NCI-H526 treated with DMSO at 0.1 percent for 48 hours (cell line): Measurements from ENCODE around the gene MRPS12.
"Not testable (repeated sequence)": the region's sequence is repeated elsewhere in the genome, so short reads cannot be mapped to it uniquely, and the experiment has no call there.

Source experiments
- DNase-seq: peaks from one replicate; lab custom pipeline; 2025; lab: John Stamatoyannopoulos, UW

MRPS12 gene

GRCh38 chr19:38930776-38931520 is at the start of gene MRPS12:
Gene MRPS12 (plus strand): TSS chr19:38930944. CDS start chr19:38931295, 351 bp downstream.
- DNase-seq = peak; percentile 98

GRCh38 chr19:38883286-38883685 is 47.5 kb upstream of the MRPS12 start:
- DNase-seq = no peak

- DNase-seq = not testable (repeated sequence)
Measured at GRCh38 chr19:38884691-38885090, 46.1 kb upstream of the MRPS12 start.

GRCh38 chr19:38888876-38889275 is 41.9 kb upstream of the MRPS12 start:
- no peak for DNase-seq

GRCh38 chr19:38889803-38890202 is 40.9 kb upstream of the MRPS12 start:
- no peak for DNase-seq

- DNase-seq = no peak
Measured at GRCh38 chr19:38890686-38891085, 40.1 kb upstream of the MRPS12 start.

GRCh38 chr19:38891771-38892170 is 39.0 kb upstream of the MRPS12 start:
- DNase-seq = no peak

- DNase-seq = no peak
Measured at GRCh38 chr19:38892841-38893240, 37.9 kb upstream of the MRPS12 start.

GRCh38 chr19:38893341-38893771 is 37.4 kb upstream of the MRPS12 start:
- DNase-seq = no peak

- no peak for DNase-seq
Measured at GRCh38 chr19:38894968-38895367, 35.8 kb upstream of the MRPS12 start.

- DNase-seq = no peak
Measured at GRCh38 chr19:38898788-38899446, 31.8 kb upstream of the MRPS12 start.

GRCh38 chr19:38899447-38900201 is 31.1 kb upstream of the MRPS12 start, which contains the start of the genes NFKBIB and SIRT2:
Gene NFKBIB (plus strand): TSS chr19:38899969. CDS start chr19:38900033, 64 bp downstream.
Gene SIRT2 (minus strand): TSS chr19:38899618. CDS start chr19:38899521, 97 bp downstream.
- peak; percentile 99 for DNase-seq

- no peak for DNase-seq
Measured at GRCh38 chr19:38900202-38900629, 30.5 kb upstream of the MRPS12 start.

GRCh38 chr19:38900743-38901190 is 30.0 kb upstream of the MRPS12 start:
- DNase-seq = no peak

GRCh38 chr19:38901683-38902082 is 29.1 kb upstream of the MRPS12 start:
- no peak for DNase-seq

GRCh38 chr19:38904581-38905539 is 25.9 kb upstream of the MRPS12 start:
- no peak for DNase-seq

GRCh38 chr19:38905620-38906019 is 25.1 kb upstream of the MRPS12 start:
- no peak for DNase-seq

- no peak for DNase-seq
Measured at GRCh38 chr19:38907227-38907626, 23.5 kb upstream of the MRPS12 start.

GRCh38 chr19:38907670-38908069 is 23.1 kb upstream of the MRPS12 start:
- no peak for DNase-seq

GRCh38 chr19:38908911-38909310 is 21.8 kb upstream of the MRPS12 start:
- no peak for DNase-seq

- no peak for DNase-seq
Measured at GRCh38 chr19:38910488-38910887, 20.3 kb upstream of the MRPS12 start.
